NCI-H1417 (cell line): ENCODE measurements around the gene EEF1E1.

Experiments used
- DNase-seq, 3 experiments: peaks; one replicate each; lab custom pipeline; 2025; lab: John Stamatoyannopoulos, UW

Gene EEF1E1

DNA sequence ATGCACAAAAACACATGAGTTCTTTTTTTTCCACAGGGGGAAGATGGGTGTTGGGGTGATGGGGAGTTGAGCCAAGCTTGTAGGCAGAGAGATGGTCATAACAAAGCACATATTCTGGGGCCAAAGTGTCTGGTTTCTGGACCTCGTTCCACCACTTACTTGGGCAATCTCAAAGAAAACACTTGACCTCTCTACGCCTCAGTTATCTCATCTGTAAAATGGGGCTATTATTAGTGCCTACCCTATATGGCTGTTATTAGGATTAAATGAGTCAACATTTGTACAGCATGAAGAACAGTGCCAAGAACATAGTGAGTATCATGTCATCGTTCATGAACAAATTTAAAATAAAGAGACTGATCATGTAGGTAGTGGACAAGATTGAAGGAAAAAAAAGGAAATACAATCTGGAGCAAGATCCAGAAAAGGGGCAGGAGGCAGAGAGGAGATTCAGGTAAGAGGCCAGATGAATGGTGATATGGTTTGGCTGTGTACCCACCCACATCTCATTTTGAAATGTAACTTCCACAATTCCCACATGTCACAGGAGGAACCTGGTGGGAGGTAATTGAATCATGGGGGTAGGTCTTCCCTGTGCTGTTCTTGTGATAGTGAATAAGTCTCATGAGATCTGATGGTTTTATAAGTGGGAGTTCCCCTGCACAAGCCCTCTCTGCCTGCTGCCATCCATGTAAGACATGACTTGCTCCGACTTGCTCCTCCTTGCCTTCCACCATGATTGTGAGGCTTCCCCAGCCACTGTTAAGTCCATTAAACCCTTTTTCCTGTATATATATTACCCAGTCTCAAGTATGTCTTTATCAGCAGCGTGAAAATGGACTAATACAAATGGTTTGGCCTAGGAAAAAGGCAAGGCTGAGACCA lies 14.2 kb downstream of the EEF1E1 start:
- no peak for DNase-seq

DNA sequence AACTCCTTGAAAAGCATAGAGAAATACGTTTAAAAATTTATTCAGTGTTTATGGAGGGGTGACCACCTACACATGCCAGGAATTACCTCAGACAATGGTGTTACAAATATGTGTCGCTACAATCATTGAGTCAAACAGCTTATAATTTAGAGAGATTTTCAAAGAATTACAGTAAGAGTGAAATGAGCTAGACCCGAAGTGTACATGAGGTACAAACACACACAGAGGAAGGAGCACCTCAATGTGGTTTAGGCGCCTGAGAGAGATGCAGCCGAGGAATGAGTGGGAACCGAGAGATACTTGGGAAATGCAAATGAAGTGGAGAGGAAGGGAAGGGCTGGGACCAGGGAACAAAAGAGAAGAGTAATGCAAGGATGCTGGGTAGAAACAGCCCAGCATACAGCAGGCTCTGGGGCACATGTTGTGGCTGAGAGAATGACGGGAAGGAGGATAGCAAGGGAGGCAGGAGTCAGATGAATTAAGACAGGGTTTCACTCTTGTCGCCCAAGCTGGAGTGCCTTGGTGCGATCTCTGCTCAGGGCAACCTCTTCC lies 15.5 kb downstream of the EEF1E1 start:
- DNase-seq, result no peak

DNA sequence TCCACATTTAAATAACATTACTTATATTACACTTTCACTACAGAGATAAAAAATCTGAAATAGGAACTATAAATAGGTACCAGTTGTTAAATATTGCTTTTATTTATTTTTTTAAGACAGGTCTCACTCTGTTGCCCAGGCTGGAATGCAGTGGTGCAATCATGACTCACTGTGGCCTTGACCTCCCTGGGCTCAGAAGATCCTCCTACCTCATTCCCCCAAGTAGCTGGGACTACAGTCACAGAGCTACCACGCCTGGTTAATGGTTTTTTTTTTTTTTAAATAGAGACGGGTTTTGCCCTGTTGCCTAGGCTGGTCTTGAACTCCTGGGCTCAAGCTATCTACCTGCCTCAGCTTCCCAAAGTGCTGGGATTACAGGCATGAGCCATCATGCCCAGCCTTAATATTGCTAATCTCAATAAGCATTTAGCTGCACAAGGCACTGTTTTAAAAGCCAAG lies 17.3 kb downstream of the EEF1E1 start:
- no peak for DNase-seq

DNA sequence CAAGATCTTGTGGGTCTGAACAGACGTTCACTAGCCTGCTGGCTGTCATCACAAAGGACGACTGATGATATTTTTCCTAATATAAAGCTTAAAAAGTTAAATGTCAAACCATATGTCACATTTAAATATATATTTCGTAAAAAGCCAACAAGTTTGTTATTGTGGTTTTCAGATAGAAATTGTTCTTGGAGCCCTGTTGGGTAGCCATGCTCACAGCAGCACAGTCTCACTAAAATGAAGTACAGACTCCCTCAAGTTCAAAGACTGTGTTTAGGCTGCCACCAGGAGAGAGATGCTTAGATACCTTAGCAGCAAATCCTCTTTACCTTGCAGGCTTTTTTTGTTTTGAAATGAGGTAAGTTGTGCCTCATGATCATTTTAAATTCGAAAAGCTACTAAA lies 17.8 kb downstream of the EEF1E1 start:
- no peak for DNase-seq

DNA sequence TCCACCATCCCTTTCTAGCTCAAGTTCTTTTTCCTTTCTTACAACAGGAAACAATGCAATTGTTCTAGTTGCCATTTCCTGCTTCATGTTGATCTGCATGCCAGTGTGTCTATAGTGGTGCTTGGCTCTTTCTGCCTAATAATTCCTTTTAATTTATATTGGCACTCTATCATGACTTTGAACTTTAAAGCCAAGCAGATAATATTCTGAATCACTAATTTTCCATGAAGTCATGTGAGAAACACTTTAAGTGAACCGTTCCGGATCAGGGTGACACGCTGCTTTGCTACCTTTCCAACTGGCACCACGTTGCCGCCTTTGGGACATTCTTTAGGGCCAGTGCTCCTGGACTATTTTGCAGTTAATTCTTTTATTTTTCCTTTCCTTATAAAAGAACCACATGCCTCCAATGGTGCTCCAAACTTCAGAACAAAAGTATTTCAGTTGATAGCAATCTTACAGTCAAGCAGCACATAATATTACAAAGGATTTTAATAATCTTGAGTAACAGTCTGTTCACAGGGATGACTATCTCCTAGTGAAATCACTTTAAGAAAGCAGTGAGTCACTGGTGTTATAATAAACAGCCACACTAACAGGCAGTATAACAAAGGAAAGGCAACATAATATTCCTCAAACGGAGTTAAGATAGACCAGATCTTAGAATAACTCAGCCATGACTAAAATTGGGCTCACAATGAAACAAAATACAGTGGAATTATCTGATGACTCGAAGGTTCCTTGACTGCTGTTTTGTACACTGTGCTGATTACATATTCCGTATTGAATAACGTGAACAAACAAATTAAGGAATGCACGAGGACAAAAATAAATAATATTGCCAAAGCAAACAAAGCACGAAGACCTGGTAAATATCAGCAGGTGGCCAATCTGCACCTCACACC lies 19.1 kb downstream of the EEF1E1 start:
- peak in 2 of 3 experiments; percentile 12 to 46 for DNase-seq

DNA sequence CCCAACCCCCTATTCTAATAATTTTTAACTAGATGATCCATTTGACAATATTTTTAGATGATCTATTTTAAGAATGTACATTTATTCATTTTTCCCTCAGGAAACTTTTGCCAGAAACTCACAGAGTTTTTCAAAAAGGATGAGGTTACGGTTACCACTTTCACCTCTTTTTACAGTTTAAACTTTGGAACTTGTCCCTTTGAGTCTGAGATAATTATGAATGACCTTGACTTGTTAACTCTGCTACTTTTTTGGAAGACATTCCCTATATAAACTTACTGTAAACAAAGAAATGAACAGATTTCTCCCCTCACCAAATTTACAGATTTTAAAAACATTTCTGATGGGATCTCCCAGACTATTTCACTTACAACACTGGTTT lies 19.8 kb downstream of the EEF1E1 start:
- DNase-seq, result no peak

DNA sequence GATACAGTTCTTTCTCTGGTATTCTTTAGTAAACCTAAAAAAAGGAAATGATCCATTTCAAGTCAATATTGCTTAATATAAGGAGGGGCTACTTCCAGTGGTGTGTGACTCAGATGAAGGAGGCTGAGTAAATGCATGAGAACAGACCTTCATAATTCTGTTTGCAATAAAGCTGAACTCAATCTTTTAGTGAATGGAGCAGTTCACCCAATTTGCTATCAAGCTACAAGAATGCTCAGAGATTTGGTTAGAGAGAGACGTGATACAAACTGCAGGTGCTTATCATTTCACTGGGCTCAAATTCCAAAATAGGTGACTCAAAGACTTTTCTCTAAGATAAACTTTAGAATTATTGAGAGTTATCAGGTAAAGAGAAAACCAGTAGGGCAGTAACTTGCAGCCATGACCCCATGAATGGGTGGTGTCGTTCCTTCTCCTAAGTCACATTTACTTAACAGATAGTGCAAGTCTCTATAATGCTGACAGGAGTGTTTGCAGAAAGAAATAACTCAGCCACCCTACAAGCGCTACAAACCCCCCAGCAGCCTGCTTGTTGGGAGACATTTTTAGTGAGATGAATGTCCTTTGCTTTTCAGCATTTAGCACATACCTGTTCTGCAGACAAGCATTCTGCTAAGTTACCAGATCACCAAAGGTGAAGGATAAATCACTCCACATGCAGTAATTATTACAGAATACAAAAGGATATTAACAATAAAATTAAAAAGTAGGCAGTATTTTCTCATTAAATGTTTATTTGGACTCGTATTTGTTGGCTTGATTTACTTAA lies 21.8 kb downstream of the EEF1E1 start:
- DNase-seq, result no peak

DNA sequence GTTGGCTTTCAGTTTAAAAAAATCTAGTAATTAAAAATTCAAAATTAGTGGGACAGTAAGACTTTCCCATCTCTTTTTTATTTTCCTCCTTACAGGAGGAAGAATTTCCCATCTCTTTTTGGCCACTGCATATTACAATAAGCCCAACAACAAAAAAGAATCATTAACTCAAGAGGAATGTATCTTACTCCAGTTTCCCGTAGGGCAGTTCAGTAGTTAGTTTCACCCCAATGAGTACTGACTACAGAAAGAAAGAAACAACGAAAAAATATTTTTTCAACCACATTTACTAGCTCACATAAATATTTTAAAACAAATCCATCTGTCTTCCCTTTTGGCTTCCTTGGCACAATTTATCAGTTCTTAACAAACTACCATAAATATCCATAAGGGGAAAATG lies 23.2 kb downstream of the EEF1E1 start:
- no peak for DNase-seq

DNA sequence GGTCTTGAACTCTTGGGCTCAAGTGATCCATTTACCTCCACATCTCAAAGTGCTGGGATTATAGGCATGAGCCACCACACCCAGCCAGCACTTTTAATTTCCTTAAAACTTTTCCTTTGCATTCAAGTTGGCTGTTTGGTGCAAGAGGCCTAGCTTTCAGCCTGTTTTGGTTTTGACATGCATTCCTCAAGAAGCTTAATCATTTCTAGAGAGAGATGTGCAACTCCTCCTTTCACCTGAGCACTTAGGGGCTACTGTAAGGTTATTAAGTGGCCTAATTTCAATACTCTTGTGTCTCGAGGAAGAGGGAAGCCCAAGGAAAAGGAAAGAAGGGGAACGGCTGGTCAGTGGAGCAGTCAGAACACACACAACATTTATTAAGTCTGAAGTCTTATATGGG lies 24.4 kb downstream of the EEF1E1 start:
- no peak for DNase-seq

DNA sequence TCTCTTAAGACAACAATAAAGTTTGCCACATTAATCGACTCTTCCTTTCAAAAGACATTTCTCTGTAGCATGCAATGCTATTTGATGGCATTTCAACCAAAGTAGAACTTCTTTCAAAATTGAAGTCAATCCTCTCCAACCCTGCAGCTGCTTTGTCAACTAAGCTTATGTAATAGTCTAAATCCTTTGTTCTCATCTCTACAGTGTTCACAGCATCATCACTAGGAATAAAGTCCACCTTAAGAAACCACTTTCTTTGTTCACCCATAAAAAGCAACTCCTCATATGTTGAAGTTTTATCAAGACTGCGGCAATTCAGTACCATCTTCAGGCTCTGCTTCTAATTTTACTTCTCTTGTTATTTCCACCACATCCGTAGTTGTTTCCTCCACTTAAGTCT lies 26.6 kb downstream of the EEF1E1 start:
- DNase-seq, result no peak

DNA sequence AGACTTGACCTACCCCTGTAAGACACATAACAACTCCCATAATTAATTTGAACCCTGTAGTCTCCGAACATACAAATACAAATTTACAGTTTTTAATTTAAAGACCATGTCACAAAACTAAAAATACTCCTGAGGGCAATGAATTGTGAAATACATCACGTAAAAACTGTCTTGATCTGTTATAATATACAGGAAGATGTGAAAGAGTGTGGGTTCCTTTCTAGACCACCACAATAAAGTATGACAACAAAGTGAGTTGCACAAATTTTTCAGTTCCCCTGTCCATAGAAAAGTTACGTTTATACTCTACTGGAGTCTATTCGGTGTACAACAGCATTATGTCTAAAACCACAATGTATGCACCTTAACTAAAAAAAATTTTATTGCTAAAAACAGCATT lies 27.2 kb downstream of the EEF1E1 start:
- no peak for DNase-seq

DNA sequence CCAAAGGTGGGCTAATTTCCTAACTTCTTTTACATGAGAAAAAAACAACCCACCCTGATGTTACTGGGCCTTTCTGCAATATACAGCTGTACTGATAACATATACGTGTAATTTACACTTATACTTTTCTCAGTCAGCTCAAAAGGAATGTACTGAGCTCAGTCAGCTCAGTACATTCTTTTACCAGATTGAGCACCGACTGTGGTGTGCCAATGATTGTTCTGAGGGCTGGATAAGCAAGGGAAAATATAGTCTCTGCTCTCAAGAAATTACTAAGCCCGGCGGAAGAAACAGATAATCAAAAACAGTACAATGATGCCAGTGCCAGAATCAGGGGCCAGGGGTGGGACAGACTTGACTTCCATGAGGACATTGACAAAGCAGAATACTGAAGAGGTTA lies 28.1 kb downstream of the EEF1E1 start:
- DNase-seq, result no peak

DNA sequence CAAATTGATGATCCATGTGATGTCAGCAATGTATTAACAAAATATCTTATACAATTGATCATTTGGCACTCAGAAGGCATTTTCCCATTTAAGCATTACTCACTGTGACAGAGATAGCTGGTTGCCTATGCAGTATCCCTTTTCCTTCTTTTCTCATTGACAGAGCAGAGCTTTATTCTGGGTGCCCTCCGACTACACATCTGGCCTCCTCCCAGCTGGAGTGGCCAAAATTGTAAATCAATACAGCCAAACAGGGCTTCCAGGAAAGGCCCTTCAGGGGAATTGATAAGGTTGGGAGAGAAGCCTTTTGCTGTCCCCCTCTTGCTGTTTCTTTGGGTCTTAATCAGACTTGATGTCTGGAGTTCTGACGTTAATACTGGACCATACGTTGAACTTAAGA lies 28.6 kb downstream of the EEF1E1 start:
- no peak for DNase-seq

DNA sequence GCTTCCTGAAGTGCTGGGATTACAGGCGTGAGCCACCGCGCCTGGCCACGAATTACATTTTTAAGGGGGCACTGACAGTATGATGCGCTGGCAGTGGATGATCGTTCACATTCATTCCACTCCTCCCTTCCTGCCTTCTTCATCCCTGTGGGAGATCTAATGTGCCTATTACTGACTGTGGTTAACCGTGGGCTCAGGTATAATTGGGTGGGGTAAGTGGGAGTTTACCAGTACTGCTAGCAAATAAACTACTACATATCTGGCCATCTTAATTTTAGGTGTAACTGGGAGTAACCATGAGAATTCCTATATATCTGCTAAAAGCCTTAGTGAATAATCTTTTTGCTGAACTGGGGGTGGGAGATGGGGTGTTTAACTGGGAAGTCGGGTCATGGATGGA lies 31.6 kb downstream of the EEF1E1 start:
- no peak for DNase-seq

DNA sequence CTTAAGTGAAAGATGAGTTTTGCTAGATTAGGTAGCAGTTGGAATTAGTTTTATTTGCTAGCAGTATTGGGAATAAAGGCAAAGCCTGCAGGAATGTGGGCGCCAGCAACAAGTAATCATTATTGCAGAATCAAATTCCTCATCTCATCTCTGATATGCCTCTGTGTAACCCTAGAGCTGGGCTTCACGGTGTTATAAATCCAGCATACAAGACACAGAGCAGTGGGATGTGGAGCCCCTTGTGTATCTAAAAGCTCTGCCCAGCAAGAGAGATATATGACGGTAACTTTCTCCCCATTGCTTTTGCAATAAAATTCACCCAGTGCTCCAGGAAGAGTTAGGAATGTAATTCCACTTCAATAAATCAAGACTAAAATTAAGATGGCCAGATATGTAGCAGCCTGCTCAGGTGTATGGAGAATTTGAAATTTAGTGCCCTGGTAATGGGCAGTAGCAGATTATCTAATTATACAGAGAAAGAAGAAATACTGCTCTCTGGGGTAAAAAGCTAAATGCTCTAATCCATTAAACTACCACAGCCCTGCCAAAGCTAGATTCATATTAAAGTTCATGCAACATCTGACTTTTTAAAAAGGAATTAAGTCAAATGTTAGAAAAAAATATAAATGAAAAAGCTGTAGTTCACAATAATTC lies 32.6 kb downstream of the EEF1E1 start:
- no peak for DNase-seq

DNA sequence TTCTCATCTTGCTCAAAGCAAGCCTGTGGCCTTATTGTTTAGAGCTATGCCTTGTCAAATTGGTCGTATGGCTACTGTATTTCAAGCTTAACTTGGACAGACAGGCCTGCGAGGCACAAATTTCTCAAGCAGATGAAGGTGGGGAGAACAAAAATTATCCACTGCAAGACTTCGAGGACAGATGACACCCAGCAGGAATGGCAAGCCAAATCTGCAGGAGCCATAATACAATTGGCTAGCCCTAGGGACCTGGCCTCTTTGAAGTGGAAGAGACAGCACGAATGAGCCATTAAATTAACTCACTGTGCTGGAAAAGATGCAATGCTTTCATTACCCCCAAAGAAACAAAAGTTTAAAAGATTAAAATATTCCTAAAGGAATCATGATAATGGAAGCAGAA lies 33.2 kb downstream of the EEF1E1 start:
- DNase-seq, result no peak

DNA sequence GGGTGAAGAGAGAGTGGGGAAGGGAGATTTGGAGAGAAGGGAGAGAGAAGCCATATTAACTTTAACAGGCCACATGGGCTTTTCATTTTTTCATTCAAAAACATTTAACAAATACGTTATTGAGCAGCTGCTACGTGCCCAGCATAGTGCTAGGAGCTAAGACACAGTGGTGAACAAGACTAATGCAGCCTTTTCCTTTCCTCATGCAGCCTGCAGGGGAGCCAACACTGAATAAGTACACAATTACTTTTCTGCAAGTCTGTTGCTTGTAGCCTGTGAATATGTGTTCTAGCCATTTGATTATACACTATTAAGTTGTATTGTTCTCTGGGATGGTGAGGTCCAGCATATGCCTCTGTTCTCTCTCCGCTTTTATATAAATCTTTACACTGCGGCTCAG lies 36.2 kb downstream of the EEF1E1 start:
- DNase-seq, result no peak

DNA sequence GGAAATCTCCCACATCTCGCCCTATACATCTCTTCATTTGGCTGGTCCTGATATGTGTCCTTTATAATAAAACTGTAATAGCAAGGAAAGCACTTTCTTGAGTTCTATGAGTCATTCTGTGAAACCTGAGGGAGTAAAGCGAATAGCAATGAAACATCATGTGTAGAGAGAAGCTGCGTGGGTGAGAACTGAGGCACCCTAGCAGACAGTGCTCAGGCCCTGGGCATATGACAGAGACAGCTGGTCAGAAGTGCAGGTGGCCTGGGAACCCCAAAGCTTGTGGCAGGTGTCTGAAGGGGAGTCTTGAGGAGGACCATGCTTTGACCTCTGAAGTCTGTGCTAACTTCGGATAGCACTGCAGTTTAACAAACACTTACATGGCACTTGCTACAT lies 36.8 kb downstream of the EEF1E1 start:
- DNase-seq, result no peak

DNA sequence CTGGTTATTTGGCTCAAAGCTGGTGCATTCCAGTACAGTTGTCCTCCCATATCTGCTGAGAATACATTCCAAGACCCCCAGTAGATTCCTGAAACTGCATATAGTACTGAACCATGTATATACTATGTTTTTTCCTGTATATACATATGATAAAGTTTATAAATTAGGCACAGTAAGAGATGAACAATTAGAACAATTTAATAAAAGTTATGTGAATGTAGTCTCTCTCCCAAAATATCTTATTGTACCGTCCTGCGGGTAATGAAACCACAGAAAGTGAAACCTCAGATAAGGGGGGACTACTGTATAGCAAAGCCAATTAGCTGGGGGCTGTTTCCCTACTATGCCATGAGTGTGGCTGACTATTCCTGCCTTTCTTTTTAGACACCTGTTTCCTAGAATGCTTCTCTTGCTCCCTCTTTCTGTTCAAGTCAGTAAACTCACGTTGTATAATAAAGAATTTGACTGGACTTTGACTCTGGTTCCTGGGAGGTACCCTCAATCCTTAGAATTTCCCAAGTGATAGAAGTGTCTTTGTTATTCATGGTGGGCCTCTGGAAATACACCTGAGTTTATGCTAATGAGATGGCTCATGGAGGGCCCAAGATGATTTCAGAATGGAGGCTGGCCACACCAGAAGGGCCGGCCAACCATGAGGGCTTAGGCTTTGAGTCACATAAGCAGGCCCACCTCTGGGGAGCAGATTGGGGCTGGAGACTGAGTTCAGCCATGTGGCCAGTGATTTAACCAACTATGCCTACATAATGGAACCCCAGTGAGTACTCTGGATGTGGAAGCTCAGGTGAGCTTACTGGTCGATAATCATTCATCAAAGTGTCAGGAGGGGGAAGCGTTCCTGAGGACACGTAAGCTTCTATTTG lies 37.5 kb downstream of the EEF1E1 start:
- DNase-seq, result no peak
